ENCODE data around the gene CYP27C1.

CYP27C1 gene

GRCh38 chr2:127187831-127188230 lies 32.3 kb downstream of the CYP27C1 start:
- H3K27ac ChIP-seq, result no peak overlapping the region
- no peak for TF ChIP-seq CTCF (conservative IDR thresholded peaks at IDR 0.05)

GRCh38 chr2:127187081-127187775 lies 32.9 kb downstream of the CYP27C1 start:
- no peak overlapping the region for H3K27ac ChIP-seq
- no peak for TF ChIP-seq CTCF (conservative IDR thresholded peaks at IDR 0.05)

- TF ChIP-seq CTCF (conservative IDR thresholded peaks at IDR 0.05), result no peak
- no peak overlapping the region for H3K27ac ChIP-seq
Measured at GRCh38 chr2:127185705-127186104, 34.4 kb downstream of the CYP27C1 start.

GRCh38 chr2:127185093-127185492 lies 35.0 kb downstream of the CYP27C1 start:
- H3K27ac ChIP-seq, result no peak overlapping the region
- TF ChIP-seq CTCF (conservative IDR thresholded peaks at IDR 0.05), result no peak

- H3K27ac ChIP-seq, result no peak overlapping the region
- no peak for TF ChIP-seq CTCF (conservative IDR thresholded peaks at IDR 0.05)
Measured at GRCh38 chr2:127183771-127184170, 36.3 kb downstream of the CYP27C1 start.

GRCh38 chr2:127182626-127183458 lies 37.3 kb downstream of the CYP27C1 start:
- TF ChIP-seq CTCF (conservative IDR thresholded peaks at IDR 0.05), result no peak

GRCh38 chr2:127181851-127182250 lies 38.2 kb downstream of the CYP27C1 start:
- H3K27ac ChIP-seq, result no peak overlapping the region
- TF ChIP-seq CTCF (conservative IDR thresholded peaks at IDR 0.05), result no peak

More at GRCh38 chr2:127182626-127183458, 37.3 kb downstream of the CYP27C1 start:
- no peak overlapping the region for H3K27ac ChIP-seq

Data from VCaP (cell line).